ENCODE measurements around the gene SEMA6D. TPM values are rescaled to one million over a fixed set of nuclear protein-coding genes. Genes with fewer than 3 reads are reported as not detected.

SEMA6D gene
- total RNA-seq, 3 donors from 2014 or later = not detected

DNA sequence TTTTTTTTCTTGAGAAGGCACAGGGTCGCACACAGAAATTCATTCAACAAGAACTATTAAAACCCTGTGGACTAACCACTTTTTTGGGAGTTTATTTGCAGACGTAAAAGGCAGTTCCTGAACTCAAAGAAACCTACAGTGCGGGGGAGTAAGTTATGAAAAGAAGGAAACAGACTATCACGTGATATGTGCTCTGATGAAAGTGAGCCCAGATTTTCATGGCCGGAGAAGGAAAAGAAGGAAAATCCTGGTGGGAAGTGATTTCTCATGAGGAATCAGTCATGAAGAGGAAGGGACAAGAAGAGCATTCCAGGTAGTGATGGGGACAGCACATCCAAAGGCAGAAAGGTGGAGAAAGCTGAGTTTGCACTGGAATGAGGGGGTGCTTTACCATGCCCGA is 26.1 kb downstream of the SEMA6D start:
- Mint-ChIP-seq H3K4me3 (no peak overlapping the region), H3K9me3 (no peaks in the 10 kb centered on the region), H3K27me3 (ENCODE audit: low read depth) (no peaks in the 10 kb centered on the region), H3K36me3 (ENCODE audit: insufficient read depth) (no peaks in the 10 kb centered on the region), H3K4me1 (ENCODE audit: low read depth) (no peaks in the 10 kb centered on the region)
- DNase-seq (no peak), ATAC-seq (no peak)

DNA sequence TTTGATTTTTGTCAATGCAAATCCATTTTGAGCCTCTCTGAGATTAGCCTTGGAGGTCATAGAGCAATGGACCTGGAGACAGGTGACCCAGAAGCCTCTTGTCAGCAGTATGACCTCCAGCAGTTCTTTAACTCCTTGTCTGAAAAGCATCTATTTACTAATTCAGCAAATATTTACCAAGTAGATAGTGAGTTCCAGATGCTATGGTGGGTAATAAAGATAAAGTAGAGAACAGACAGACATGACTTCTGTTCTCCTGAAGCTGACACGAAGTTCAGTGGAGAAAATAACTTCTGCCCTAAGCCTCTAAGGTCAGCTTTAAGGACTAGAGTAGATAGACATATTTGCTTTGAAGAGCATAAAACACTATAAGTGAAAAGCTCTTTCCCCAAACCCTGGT is 26.6 kb downstream of the SEMA6D start:
- Mint-ChIP-seq H3K27me3 (ENCODE audit: low read depth) (no peaks in the 10 kb centered on the region), H3K9me3 (no peaks in the 10 kb centered on the region), H3K36me3 (ENCODE audit: insufficient read depth) (no peaks in the 10 kb centered on the region), H3K4me1 (ENCODE audit: low read depth) (no peaks in the 10 kb centered on the region), H3K4me3 (no peak overlapping the region)
- DNase-seq (no peak), ATAC-seq (no peak)

- ATAC-seq (no peak), DNase-seq (no peak)
- Mint-ChIP-seq H3K27me3 (ENCODE audit: low read depth) (no peaks in the 10 kb centered on the region), H3K36me3 (ENCODE audit: insufficient read depth) (no peaks in the 10 kb centered on the region), H3K4me1 (ENCODE audit: low read depth) (no peaks in the 10 kb centered on the region), H3K9me3 (no peaks in the 10 kb centered on the region), H3K4me3 (no peak overlapping the region)
These were observed 27.2 kb downstream of the SEMA6D start for GRCh38 chr15:47744496-47744895.

GRCh38 chr15:47744973-47745372 is 27.7 kb downstream of the SEMA6D start:
- ATAC-seq (no peak), DNase-seq (no peak)
- no peaks in the 10 kb centered on the region for H3K9me3 Mint-ChIP-seq
- no peak overlapping the region for H3K4me3 Mint-ChIP-seq
- H3K36me3 Mint-ChIP-seq (ENCODE audit: insufficient read depth) = no peaks in the 10 kb centered on the region
- H3K4me1 Mint-ChIP-seq (ENCODE audit: low read depth) = no peaks in the 10 kb centered on the region
- H3K27me3 Mint-ChIP-seq (ENCODE audit: low read depth) = no peaks in the 10 kb centered on the region

DNA sequence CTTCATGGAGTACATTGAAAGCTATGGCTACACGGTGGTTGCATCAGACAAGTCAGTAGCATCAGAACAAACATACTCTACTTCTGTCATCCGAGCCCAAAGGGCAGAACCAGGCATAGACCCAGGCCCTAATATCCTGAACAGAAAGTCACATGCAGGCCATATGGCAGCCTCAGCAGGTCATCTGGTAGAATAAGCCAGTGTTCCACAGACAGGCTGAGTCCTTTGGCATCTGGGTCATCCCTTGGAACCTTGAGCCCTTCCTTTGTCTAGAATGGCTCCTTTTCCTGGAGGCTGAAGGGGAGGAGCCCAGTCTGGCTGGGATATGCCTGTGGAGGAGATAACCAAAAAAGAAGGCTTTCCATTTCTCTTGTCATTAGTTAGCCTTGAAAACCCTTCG is 29.2 kb downstream of the SEMA6D start:
- Mint-ChIP-seq H3K4me3 (no peak overlapping the region), H3K27me3 (ENCODE audit: low read depth) (no peaks in the 10 kb centered on the region), H3K4me1 (ENCODE audit: low read depth) (no peaks in the 10 kb centered on the region), H3K36me3 (ENCODE audit: insufficient read depth) (no peaks in the 10 kb centered on the region), H3K9me3 (no peaks in the 10 kb centered on the region)
- no peak for DNase-seq
- no peak for ATAC-seq

DNA sequence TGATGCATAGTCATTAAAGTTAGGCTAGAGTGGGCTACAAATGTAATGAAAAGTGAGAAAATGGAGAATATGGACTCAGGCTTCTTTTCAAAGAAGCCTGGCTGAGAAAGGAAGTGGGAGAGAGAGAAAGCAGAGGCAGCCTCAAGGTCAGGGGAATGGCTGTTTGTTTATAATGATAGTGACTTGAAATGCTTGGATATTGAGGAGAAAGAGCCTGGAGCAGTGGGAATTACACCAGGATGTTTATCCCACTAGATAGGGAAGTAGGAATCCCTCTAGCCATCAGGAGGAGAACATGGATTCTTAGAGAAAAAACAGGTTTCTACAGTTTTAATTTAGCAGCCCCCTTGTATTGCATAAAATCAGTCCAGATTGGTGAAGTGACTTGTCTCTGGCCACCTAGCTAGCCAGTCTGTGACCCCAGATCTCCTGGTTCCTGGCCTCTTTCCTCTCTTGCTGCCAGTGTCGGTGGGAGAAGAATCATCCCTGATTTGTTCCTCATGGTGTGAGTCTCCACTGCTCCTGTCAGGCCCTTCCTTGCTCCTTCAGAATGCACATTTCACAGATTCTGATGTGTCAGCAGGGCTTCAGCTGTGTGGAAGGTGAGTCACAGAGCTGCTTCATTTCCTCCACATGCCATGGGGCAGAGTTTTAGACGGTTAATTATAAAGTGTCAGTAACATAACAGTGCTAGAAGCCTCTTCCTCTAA is 32.9 kb downstream of the SEMA6D start:
- DNase-seq (no peak), ATAC-seq (no peak)
- Mint-ChIP-seq H3K4me1 (ENCODE audit: low read depth) (no peaks in the 10 kb centered on the region), H3K4me3 (no peak overlapping the region), H3K27me3 (ENCODE audit: low read depth) (no peaks in the 10 kb centered on the region), H3K36me3 (ENCODE audit: insufficient read depth) (no peaks in the 10 kb centered on the region), H3K9me3 (peaks cover 19% of the 10 kb centered on the region)

DNA sequence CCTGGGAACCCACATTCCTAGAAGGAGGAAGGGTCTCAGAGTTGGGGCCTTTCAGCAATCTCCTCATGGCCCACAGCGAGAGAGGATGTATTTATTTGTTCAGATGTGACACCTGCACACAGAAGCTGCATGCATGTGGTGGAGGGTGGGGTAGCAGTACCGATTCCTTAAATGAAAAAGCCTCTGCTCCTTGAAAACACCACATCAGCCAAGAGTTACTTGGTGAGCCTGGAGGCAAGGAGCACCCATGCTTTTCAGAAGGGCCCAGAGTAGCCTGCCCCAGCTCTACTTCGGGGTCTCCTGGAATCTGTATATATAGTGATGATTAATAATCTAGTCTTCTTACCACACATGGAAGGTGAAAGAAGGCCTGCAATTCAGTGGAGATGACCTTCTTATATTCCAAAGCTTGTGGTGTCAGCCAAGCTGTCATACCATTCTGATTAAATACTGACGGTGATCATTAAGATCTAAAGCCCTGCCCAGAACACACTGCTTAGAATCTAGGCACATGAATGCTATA is 33.5 kb downstream of the SEMA6D start:
- Mint-ChIP-seq H3K9me3 (peaks cover 22% of the 10 kb centered on the region), H3K4me3 (no peak overlapping the region), H3K4me1 (ENCODE audit: low read depth) (no peaks in the 10 kb centered on the region), H3K27me3 (ENCODE audit: low read depth) (no peaks in the 10 kb centered on the region), H3K36me3 (ENCODE audit: insufficient read depth) (no peaks in the 10 kb centered on the region)
- ATAC-seq (no peak), DNase-seq (no peak)

DNA sequence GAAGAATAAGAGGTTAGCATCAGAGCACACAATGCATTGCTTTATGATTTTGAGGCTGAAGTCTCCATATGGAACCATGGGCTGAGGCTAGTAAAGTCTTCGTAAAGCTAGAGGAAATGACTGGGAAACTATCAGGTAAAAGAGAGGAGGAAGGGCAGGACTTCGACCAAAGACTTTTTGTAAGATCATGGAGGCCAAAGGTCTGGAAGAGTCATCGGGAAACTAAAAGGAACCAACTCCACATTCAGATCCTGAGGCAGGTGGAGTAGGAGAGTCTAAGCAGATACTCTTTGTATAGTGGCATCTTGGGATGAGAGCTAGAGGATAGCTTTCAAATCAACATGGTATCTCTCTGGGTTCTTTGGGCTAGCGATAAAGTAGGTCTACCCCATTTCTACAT is 36.3 kb downstream of the SEMA6D start:
- Mint-ChIP-seq H3K4me1 (ENCODE audit: low read depth) (no peaks in the 10 kb centered on the region), H3K36me3 (ENCODE audit: insufficient read depth) (no peaks in the 10 kb centered on the region), H3K9me3 (peaks cover 22% of the 10 kb centered on the region), H3K4me3 (no peak overlapping the region), H3K27me3 (ENCODE audit: low read depth) (no peaks in the 10 kb centered on the region)
- ATAC-seq = no peak
- DNase-seq = no peak

GRCh38 chr15:47754312-47754711 is 37.0 kb downstream of the SEMA6D start:
- Mint-ChIP-seq H3K27me3 (ENCODE audit: low read depth) (no peaks in the 10 kb centered on the region), H3K4me1 (ENCODE audit: low read depth) (no peaks in the 10 kb centered on the region), H3K9me3 (peaks cover 22% of the 10 kb centered on the region), H3K4me3 (no peak overlapping the region), H3K36me3 (ENCODE audit: insufficient read depth) (no peaks in the 10 kb centered on the region)
- DNase-seq (no peak), ATAC-seq (no peak)

DNA sequence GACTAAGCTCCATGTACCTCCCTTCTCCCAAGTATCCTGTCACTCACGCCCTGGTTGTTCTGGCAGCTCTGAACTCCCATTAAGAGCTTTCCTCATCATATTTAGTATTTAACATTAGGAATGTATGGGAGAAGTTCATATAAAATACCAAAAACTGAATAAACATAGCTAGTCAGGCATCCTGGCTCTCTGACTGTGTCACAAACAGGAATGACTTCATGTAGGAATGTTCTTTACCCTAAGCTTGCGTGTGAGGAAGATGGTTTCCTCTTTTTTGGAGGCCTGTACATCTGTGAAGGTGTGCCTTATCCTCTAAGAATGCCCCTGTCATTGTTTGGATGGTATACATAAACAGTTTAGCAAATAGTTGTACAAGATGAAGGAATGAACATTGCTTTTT is 38.6 kb downstream of the SEMA6D start:
- no peak for DNase-seq
- no peaks in the 10 kb centered on the region for H3K27me3 Mint-ChIP-seq (ENCODE audit: low read depth)
- H3K36me3 Mint-ChIP-seq (ENCODE audit: insufficient read depth) = no peaks in the 10 kb centered on the region
- no peaks in the 10 kb centered on the region for H3K4me1 Mint-ChIP-seq (ENCODE audit: low read depth)
- H3K9me3 Mint-ChIP-seq = peaks cover 22% of the 10 kb centered on the region
- H3K4me3 Mint-ChIP-seq = no peak overlapping the region
- ATAC-seq = no peak

- H3K9me3 Mint-ChIP-seq = peaks cover 22% of the 10 kb centered on the region
- H3K27me3 Mint-ChIP-seq (ENCODE audit: low read depth) = no peaks in the 10 kb centered on the region
- no peak for ATAC-seq
These were observed 39.6 kb downstream of the SEMA6D start for GRCh38 chr15:47756872-47757271.

GRCh38 chr15:47757331-47757730 is 40.0 kb downstream of the SEMA6D start:
- Mint-ChIP-seq H3K36me3 (ENCODE audit: insufficient read depth) (no peaks in the 10 kb centered on the region), H3K27me3 (ENCODE audit: low read depth) (no peaks in the 10 kb centered on the region), H3K4me3 (no peak overlapping the region), H3K4me1 (ENCODE audit: low read depth) (no peaks in the 10 kb centered on the region), H3K9me3 (peaks cover 18% of the 10 kb centered on the region)
- ATAC-seq (no peak), DNase-seq (no peak)

More at GRCh38 chr15:47756872-47757271, 39.6 kb downstream of the SEMA6D start:
- DNase-seq = no peak
- no peaks in the 10 kb centered on the region for H3K4me1 Mint-ChIP-seq (ENCODE audit: low read depth)
- no peak overlapping the region for H3K4me3 Mint-ChIP-seq
- H3K36me3 Mint-ChIP-seq (ENCODE audit: insufficient read depth) = no peaks in the 10 kb centered on the region

- H3K36me3 Mint-ChIP-seq (ENCODE audit: insufficient read depth) = no peaks in the 10 kb centered on the region
- no peaks in the 10 kb centered on the region for H3K27me3 Mint-ChIP-seq (ENCODE audit: low read depth)
- no peak for ATAC-seq
- no peak for DNase-seq
- H3K4me1 Mint-ChIP-seq (ENCODE audit: low read depth) = no peaks in the 10 kb centered on the region
- H3K4me3 Mint-ChIP-seq = no peak overlapping the region
- no peaks in the 10 kb centered on the region for H3K9me3 Mint-ChIP-seq
These were observed 45.3 kb downstream of the SEMA6D start for GRCh38 chr15:47762621-47763020.

DNA sequence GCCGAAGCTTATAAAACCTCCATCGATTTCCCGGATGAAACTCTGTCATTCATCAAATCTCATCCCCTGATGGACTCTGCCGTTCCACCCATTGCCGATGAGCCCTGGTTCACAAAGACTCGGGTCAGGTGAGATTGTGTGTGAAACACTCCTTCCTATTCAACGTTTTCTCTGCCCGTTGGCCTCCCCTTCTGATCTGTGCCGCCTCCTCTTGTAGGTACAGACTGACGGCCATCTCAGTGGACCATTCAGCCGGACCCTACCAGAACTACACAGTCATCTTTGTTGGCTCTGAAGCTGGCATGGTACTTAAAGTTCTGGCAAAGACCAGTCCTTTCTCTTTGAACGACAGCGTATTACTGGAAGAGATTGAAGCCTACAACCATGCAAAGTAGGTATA is 47.4 kb downstream of the SEMA6D start:
- H3K36me3 Mint-ChIP-seq (ENCODE audit: insufficient read depth) = no peaks in the 10 kb centered on the region
- H3K4me1 Mint-ChIP-seq (ENCODE audit: low read depth) = no peaks in the 10 kb centered on the region
- DNase-seq (no peak), ATAC-seq (no peak)
- H3K27me3 Mint-ChIP-seq (ENCODE audit: low read depth) = no peaks in the 10 kb centered on the region
- no peak overlapping the region for H3K4me3 Mint-ChIP-seq
- no peaks in the 10 kb centered on the region for H3K9me3 Mint-ChIP-seq

DNA sequence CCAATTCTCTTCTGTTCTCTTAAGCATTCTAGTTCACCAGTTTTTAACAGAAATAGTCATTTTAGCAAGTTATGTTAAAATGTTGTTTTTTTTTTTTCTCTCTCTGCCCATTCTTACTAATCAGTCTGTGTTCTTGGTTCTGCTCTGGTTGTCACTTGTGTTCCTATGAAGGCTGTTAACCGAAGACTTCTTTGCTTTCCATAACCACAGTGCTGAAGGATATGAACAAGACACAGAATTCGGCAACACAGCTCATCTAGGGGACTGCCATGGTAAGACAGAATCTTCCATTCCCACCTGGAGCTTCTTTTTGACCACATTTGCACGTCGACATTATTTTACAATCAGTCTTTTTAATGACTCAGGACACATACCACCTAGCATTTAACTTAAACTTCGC is 49.1 kb downstream of the SEMA6D start:
- no peaks in the 10 kb centered on the region for H3K9me3 Mint-ChIP-seq
- DNase-seq (no peak), ATAC-seq (no peak)
- H3K4me1 Mint-ChIP-seq (ENCODE audit: low read depth) = no peaks in the 10 kb centered on the region
- no peak overlapping the region for H3K4me3 Mint-ChIP-seq
- H3K27me3 Mint-ChIP-seq (ENCODE audit: low read depth) = no peaks in the 10 kb centered on the region
- H3K36me3 Mint-ChIP-seq (ENCODE audit: insufficient read depth) = no peaks in the 10 kb centered on the region
